ENCODE results near the gene STAC3. TPM values are rescaled to one million over a fixed set of nuclear protein-coding genes. Genes with fewer than 3 reads are reported as not detected.

Gene STAC3
- total RNA-seq, 1 experiment from 2014 or later, result 3.3 TPM

- Mint-ChIP-seq H3K4me3 (no peak overlapping the region), H3K4me1 (no peaks in the 10 kb centered on the region), H3K27ac (no peak overlapping the region), H3K9me3 (no peaks in the 10 kb centered on the region), H3K27me3 (ENCODE audit: low read depth) (no peaks in the 10 kb centered on the region), H3K36me3 (peaks cover 54% of the 10 kb centered on the region)
- no peak for DNase-seq (ENCODE audit: low spot score)
- ChIA-PET CTCF (no interaction called here), POLR2A (no interaction called here)
- no peak for ATAC-seq
- TF ChIP-seq CTCF (IDR thresholded peaks at IDR 0.05), result no peak
- TF ChIP-seq ZNF317 (CRISPR knock-in tag; IDR thresholded peaks at IDR 0.05; ENCODE audit: borderline replicate concordance, low read depth), result no peak
- TF ChIP-seq NFYB (CRISPR knock-in tag; conservative IDR thresholded peaks at IDR 0.05; ENCODE audit: low read depth), result no peak
- TF ChIP-seq SOX15 (CRISPR knock-in tag; IDR thresholded peaks at IDR 0.05), result no peak
- no peak for TF ChIP-seq E2F5 (CRISPR knock-in tag; IDR thresholded peaks at IDR 0.05)
Measured at GRCh38 chr12:57203791-57204190, 47.2 kb downstream of the STAC3 start.

GRCh38 chr12:57203201-57203600 lies 47.8 kb downstream of the STAC3 start:
- Mint-ChIP-seq H3K27me3 (ENCODE audit: low read depth) (no peaks in the 10 kb centered on the region), H3K4me3 (no peak overlapping the region), H3K4me1 (no peaks in the 10 kb centered on the region), H3K9me3 (no peaks in the 10 kb centered on the region), H3K36me3 (peaks cover 58% of the 10 kb centered on the region), H3K27ac (no peak overlapping the region)
- ChIA-PET CTCF (interaction anchor here (0.5 kb wide), 1 partner anchor 31 kb away, joined by 4 read pairs; no protein-coding TSS in a partner anchor), POLR2A (no interaction called here)
- ATAC-seq (no peak), DNase-seq (ENCODE audit: low spot score) (no peak)
- no peak for TF ChIP-seq CREB1 (CRISPR knock-in tag; IDR thresholded peaks at IDR 0.05)
- no peak for TF ChIP-seq ELF4 (CRISPR knock-in tag; IDR thresholded peaks at IDR 0.05; ENCODE audit: low read depth)
- no peak for TF ChIP-seq ATF3 (CRISPR knock-in tag; conservative IDR thresholded peaks at IDR 0.05)
- TF ChIP-seq RORB (CRISPR knock-in tag; IDR thresholded peaks at IDR 0.05), result no peak
- no peak for TF ChIP-seq ZNF671 (CRISPR knock-in tag; IDR thresholded peaks at IDR 0.05)
- TF ChIP-seq CBFB (CRISPR knock-in tag; IDR thresholded peaks at IDR 0.05; ENCODE audit: low read depth), result no peak
- TF ChIP-seq GRHL2 (CRISPR knock-in tag; IDR thresholded peaks at IDR 0.05; ENCODE audit: insufficient replicate concordance, severe bottlenecking), result no peak
- no peak for TF ChIP-seq HMGA2 (CRISPR knock-in tag; IDR thresholded peaks at IDR 0.05)
- TF ChIP-seq AR (CRISPR knock-in tag; IDR thresholded peaks at IDR 0.05), result no peak
- no peak for TF ChIP-seq CREM (CRISPR knock-in tag; IDR thresholded peaks at IDR 0.05)
- TF ChIP-seq SP1 (CRISPR knock-in tag; conservative IDR thresholded peaks at IDR 0.05), result no peak
- no peak for TF ChIP-seq E2F4 (CRISPR knock-in tag; IDR thresholded peaks at IDR 0.05; ENCODE audit: borderline replicate concordance, low read depth)
- no peak for TF ChIP-seq JUN (CRISPR knock-in tag; IDR thresholded peaks at IDR 0.05)
- TF ChIP-seq ZNF281 (CRISPR knock-in tag; IDR thresholded peaks at IDR 0.05), result no peak
- TF ChIP-seq ZNF219 (CRISPR knock-in tag; IDR thresholded peaks at IDR 0.05; ENCODE audit: borderline replicate concordance), result no peak
- no peak for TF ChIP-seq ZNF138 (CRISPR knock-in tag; conservative IDR thresholded peaks at IDR 0.05)
- no peak for TF ChIP-seq ATF6 (CRISPR knock-in tag; IDR thresholded peaks at IDR 0.05)
